K562 (cell line): Measurements from ENCODE around the gene ZNF738. TPM values are rescaled to one million over a fixed set of nuclear protein-coding genes. Genes with fewer than 3 reads are reported as not detected.

Source experiments
- ASH1L ChIP-seq: fragments of 450-650 bp; IDR thresholded peaks from 2 replicates; pipeline ENCODE4 v1.6.1; 2018; ENCODE audit warnings: borderline replicate concordance, mild to moderate bottlenecking, low read depth; ENCODE audit not compliant: partially characterized antibody
- ATF1 ChIP-seq, 2 experiments: fragments of 450-650 bp in 1 of 2; IDR thresholded peaks; 2 replicates each; pipeline ENCODE4 v1.6.1; 2016; ENCODE audit warnings: missing compliant biosample characterization in 1 of 2, missing genetic modification characterization in 1 of 2
- BMI1 ChIP-seq: fragments of 150-350 bp; IDR thresholded peaks from 2 replicates; pipeline ENCODE4 v1.6.1; 2014; ENCODE audit warnings: low read length
- ELF1 ChIP-seq: fragments of 200-800 bp; sonication (Bioruptor generic); IDR thresholded peaks from 2 replicates; pipeline ENCODE4 v1.6.1; 2016; ENCODE audit warnings: missing genetic modification characterization, missing compliant biosample characterization
- FOS ChIP-seq: IDR thresholded peaks from 3 replicates; pipeline ENCODE4 v1.6.1; 2011; ENCODE audit not compliant: insufficient read length; ENCODE audit errors: extremely low read depth
- GABPA ChIP-seq: fragments of 200-800 bp; sonication (Bioruptor generic); conservative IDR thresholded peaks from 2 replicates; pipeline ENCODE4 v1.6.1; 2016; ENCODE audit warnings: low read depth, missing genetic modification characterization, missing compliant biosample characterization
- GABPB2 ChIP-seq: fragments of 250-450 bp; sonication (Bioruptor Pico); conservative IDR thresholded peaks from 2 replicates; pipeline ENCODE4 v1.5.1; 2021; ENCODE audit warnings: mild to moderate bottlenecking
- HBP1 ChIP-seq: fragments of 450-650 bp; formaldehyde crosslinking; IDR thresholded peaks from 2 replicates; pipeline ENCODE4 v1.4.0; 2022; ENCODE audit warnings: missing genetic modification characterization
- HMG20A ChIP-seq: fragments of 450-650 bp; formaldehyde crosslinking; conservative IDR thresholded peaks from 2 replicates; pipeline ENCODE4 v1.4.0; 2020; ENCODE audit warnings: mild to moderate bottlenecking, mixed read lengths
- POLR2A ChIP-seq: fragments of 450-650 bp; conservative IDR thresholded peaks from 2 replicates; pipeline ENCODE4 v1.6.1; 2016
- POLR2G ChIP-seq: fragments of 200-400 bp; formaldehyde crosslinking; IDR thresholded peaks from 2 replicates; pipeline ENCODE4 v1.6.1; 2017; ENCODE audit warnings: low read depth, mild to moderate bottlenecking, antibody characterized with exemption, low read length, moderate library complexity
- RBFOX2 ChIP-seq: fragments of 200-400 bp; formaldehyde crosslinking; IDR thresholded peaks from 2 replicates; pipeline ENCODE4 v1.6.1; 2017; ENCODE audit warnings: low read depth, mild to moderate bottlenecking, low read length, moderate library complexity
- SMARCB1 ChIP-seq: IDR thresholded peaks from 2 replicates; pipeline ENCODE4 v1.6.1; 2011; ENCODE audit warnings: improper control_type of control experiment, low read depth; ENCODE audit not compliant: insufficient read length
- SP2 ChIP-seq: IDR thresholded peaks from 2 replicates; pipeline ENCODE4 v1.6.1; 2011; ENCODE audit warnings: mild to moderate bottlenecking, low read depth, low read length, moderate library complexity; ENCODE audit not compliant: poor library complexity, severe bottlenecking; ENCODE audit errors: extremely low read depth
- SUPT5H ChIP-seq: fragments of 450-650 bp; IDR thresholded peaks from 2 replicates; pipeline ENCODE4 v1.6.1; 2016
- TAF1 ChIP-seq: IDR thresholded peaks from 2 replicates; pipeline ENCODE4 v1.6.1; 2011; ENCODE audit warnings: mild to moderate bottlenecking, low read length, moderate library complexity; ENCODE audit not compliant: insufficient read depth, control insufficient read depth, severe bottlenecking; ENCODE audit errors: extremely low read depth
- TBP ChIP-seq: optimal IDR thresholded peaks from 2 replicates; pipeline ENCODE3; 2011; ENCODE audit warnings: low read depth, low read length, improper control_type of control experiment
- YY1 ChIP-seq, 3 experiments: IDR thresholded peaks; 2 replicates each; pipeline ENCODE4 v1.6.1; 2011; ENCODE audit warnings: low read length in 2 of 3, mild to moderate bottlenecking in 2 of 3, moderate library complexity in 2 of 3, borderline replicate concordance in 1 of 3, control low read depth in 1 of 3, low read depth in 1 of 3; ENCODE audit not compliant: insufficient read depth in 3 of 3, insufficient replicate concordance in 2 of 3, control insufficient read depth in 1 of 3, insufficient read length in 1 of 3; ENCODE audit errors: extremely low read depth in 1 of 3
- ZNF655 ChIP-seq: fragments of 250-450 bp; sonication (Bioruptor Pico); IDR thresholded peaks from 2 replicates; pipeline ENCODE4 v1.5.0; 2021
- polyA plus RNA-seq, 8 experiments: library from polyadenylated mRNA; depleted of rRNA in 4 of 8; stranded (reverse) in 5 of 8; unstranded in 3 of 8; fragments of >200 nt; fragmentation: Nextera tagmentation in 2 of 8; fragmentation: Illumina TruSeq in 1 of 8; extraction: Ambion mirVana in 2 of 8; extraction: Trizol in 1 of 8; gene quantifications; 2 replicates each; pipeline versions ENCODE4 v1.2.1 to v1.2.3, GENCODE V29; 2011 to 2014; ENCODE audit warnings: inconsistent platforms in 1 of 8, missing spikeins in 1 of 8
- total RNA-seq, 7 experiments: library from RNA; depleted of rRNA in 6 of 7; stranded (reverse); fragments of >200 nt in 6 of 7; fragmentation: Illumina TruSeq in 2 of 7; extraction: Trizol in 2 of 7; gene quantifications; 2 replicates each; pipeline versions ENCODE4 v1.2.1 to v1.2.3, GENCODE V29; 2011 to 2021; ENCODE audit warnings: low replicate concordance in 1 of 7
- TF ChIP-seq, protein P1 (sequence below): fragments of 450-650 bp; formaldehyde crosslinking; IDR thresholded peaks from 2 replicates; pipeline ENCODE4 v1.4.0; 2020; ENCODE audit warnings: mild to moderate bottlenecking

Gene ZNF738
- total and polyA plus RNA-seq, 9 of the 15 experiments (the other 6 are each of a cell fraction or from before 2014, with no cell fraction given), result 5.6 to 15.0 (median 8.6) TPM

GRCh38 chr19:21358768-21359451, at the start of gene ZNF738 (continued):
- TF ChIP-seq SMARCB1, result no peak
- no peak for TF ChIP-seq HMG20A (CRISPR knock-in tag)
- TF ChIP-seq HBP1 (CRISPR knock-in tag), result no peak
- TF ChIP-seq ASH1L, result peak; percentile 66
- TF ChIP-seq ELF1 (tag), result 0 out of 2 replicates have a peak, but pooled peaks have one; percentile 31
- TF ChIP-seq SUPT5H, result peak; percentile 45; the same call in 1 of the 2 replicates
- peak; percentile 65 for TF ChIP-seq POLR2A
- peak; percentile 80 for TF ChIP-seq FOS
- peak; percentile 52 for TF ChIP-seq GABPA (tag)
- TF ChIP-seq ZNF655, result no peak
- TF ChIP-seq BMI1, result no peak
- TF ChIP-seq POLR2G, result 0 out of 2 replicates have a peak, but pooled peaks have one; percentile 33
- TF ChIP-seq, protein P1, sequence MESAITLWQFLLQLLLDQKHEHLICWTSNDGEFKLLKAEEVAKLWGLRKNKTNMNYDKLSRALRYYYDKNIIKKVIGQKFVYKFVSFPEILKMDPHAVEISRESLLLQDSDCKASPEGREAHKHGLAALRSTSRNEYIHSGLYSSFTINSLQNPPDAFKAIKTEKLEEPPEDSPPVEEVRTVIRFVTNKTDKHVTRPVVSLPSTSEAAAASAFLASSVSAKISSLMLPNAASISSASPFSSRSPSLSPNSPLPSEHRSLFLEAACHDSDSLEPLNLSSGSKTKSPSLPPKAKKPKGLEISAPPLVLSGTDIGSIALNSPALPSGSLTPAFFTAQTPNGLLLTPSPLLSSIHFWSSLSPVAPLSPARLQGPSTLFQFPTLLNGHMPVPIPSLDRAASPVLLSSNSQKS (CRISPR knock-in tag), result no peak
- TF ChIP-seq TBP, result peak; percentile 16
- peak; percentile 63; the same call in 1 of the 2 replicates for TF ChIP-seq RBFOX2
- no peak for TF ChIP-seq ATF1 (CRISPR knock-in tag; IDR thresholded peaks at IDR 0.05)
- TF ChIP-seq ATF1 (tag; IDR thresholded peaks at IDR 0.05), result peak; percentile 16; the same call in 1 of the 2 replicates
- TF ChIP-seq TAF1, result peak; percentile 40
- TF ChIP-seq SP2, result peak; percentile 18
- no peak for TF ChIP-seq GABPB2 (CRISPR knock-in tag)
- peak in 2 of 3 experiments; percentile 14 to 75 for TF ChIP-seq YY1 (IDR thresholded peaks at IDR 0.05; ENCODE audit: borderline replicate concordance in 1 of 3, control insufficient read depth in 1 of 3, extremely low read depth in 1 of 3, insufficient read depth in 3 of 3, insufficient read length in 1 of 3, insufficient replicate concordance in 2 of 3, low read depth in 1 of 3, low read length in 2 of 3)
- TF ChIP-seq, all 486 proteins: peak for 22
